ENCODE results near the gene PPP1R10. TPM values are rescaled to one million over a fixed set of nuclear protein-coding genes. Genes with fewer than 3 reads are reported as not detected.

Gene PPP1R10
- total RNA-seq, 2 experiments from 2014 or later = 92.9 to 98.7 TPM

DNA sequence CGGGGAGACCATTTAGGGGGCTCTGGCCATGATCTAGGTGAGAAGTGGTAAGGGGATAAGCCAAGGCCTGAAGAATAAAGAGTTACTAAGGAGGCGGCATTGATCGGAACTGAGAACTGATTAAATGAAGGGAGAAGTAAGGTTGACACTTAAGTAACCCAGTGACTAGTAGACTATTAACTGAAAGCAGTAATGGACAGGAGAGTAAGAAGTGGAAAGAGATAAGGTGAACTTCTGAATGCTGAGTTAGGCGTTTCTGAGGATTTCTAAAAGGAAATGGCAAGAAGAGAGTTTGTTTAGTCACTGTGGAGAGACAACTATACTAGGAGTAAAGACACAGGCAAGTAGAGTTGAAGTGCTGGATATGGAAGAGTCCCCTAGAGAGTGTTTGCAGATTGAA lies 43.9 kb downstream of the PPP1R10 start:
- CTCF ChIA-PET = interaction anchor here (1.6 kb wide), 1 partner anchor 40 kb away, joined by 5 read pairs; no protein-coding TSS in a partner anchor
- POLR2A ChIA-PET = interaction anchor here (1.4 kb wide), 1 partner anchor 42 kb away, joined by 3 read pairs; no protein-coding TSS in a partner anchor

GRCh38 chr6:30572148-30572547 lies 44.9 kb downstream of the PPP1R10 start:
- ChIA-PET POLR2A (no interaction called here), CTCF (no interaction called here)

DNA sequence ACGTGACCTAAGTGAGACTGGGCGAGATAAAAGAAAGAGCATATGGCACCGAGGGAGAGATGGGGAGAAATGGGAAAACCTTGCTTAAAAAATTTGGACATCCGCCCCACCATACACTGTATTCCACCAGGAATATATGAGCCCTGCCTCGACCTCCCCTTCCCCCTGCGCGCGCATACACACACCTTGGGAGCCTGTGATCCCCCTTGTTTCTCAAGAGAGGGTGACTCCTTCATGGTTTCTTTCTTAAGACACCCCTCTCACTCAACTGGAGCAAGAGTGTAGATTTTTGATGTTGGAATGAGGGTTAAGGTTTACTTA lies 45.3 kb downstream of the PPP1R10 start:
- ChIA-PET POLR2A (interaction anchor here (0.9 to 2.0 kb wide), 6 partner anchors 15 to 151 kb away, joined by 3 to 20 read pairs (median 5); partner anchors contain the start of genes GNL1, MRPS18B and PRR3), CTCF (interaction anchor here (0.6 to 2.4 kb wide), 7 partner anchors 14 to 827 kb away, joined by 3 to 9 read pairs (median 7); partner anchors contain the start of gene PRR3)

- ChIA-PET CTCF (interaction anchor here (0.6 to 2.4 kb wide), 9 partner anchors 13 to 828 kb away, joined by 3 to 9 read pairs (median 4); partner anchors contain the start of gene PRR3), POLR2A (interaction anchor here (0.9 to 2.0 kb wide), 8 partner anchors 12 to 151 kb away, joined by 3 to 20 read pairs (median 4); partner anchors contain the start of genes GNL1, MRPS18B and PRR3)
These were observed 45.8 kb downstream of the PPP1R10 start, which contains the start of gene ABCF1 for GRCh38 chr6:30571075-30571761. Gene ABCF1 (plus strand): TSS chr6:30571442. CDS start chr6:30571488, 46 bp downstream.

GRCh38 chr6:30570740-30571074 lies 46.3 kb downstream of the PPP1R10 start:
- ChIA-PET CTCF (interaction anchor here (0.6 to 2.4 kb wide), 9 partner anchors 13 to 257 kb away, joined by 3 to 9 read pairs (median 5); partner anchors contain the start of gene PRR3), POLR2A (interaction anchor here (0.9 to 2.0 kb wide), 8 partner anchors 12 to 152 kb away, joined by 3 to 20 read pairs (median 4); partner anchors contain the start of genes GNL1, MRPS18B and PRR3)

DNA sequence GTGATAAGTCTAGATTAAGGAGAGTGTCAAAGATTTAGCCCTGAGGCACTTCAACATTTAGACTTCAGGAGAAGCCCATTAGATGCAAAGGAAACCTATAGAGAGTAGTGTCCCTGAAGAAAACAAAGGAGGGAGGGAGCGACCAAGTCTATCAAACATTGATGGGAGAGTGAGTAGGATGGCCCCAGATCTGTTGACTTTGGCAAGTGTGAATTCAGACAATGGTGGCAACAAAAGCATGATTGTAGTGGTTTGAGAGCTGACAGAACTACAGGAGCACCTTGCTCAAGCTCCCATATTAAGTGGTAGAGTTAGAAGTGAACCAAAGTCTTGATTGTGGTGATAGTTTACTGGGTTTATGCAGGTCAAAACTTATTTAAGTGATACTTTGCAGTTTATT lies 46.8 kb downstream of the PPP1R10 start:
- ChIA-PET CTCF (interaction anchor here (1.0 to 2.4 kb wide), 7 partner anchors 12 to 89 kb away, joined by 3 to 9 read pairs (median 7); partner anchors contain the start of gene PRR3), POLR2A (interaction anchor here (0.6 to 2.0 kb wide), 8 partner anchors 11 to 74 kb away, joined by 3 to 20 read pairs (median 4); partner anchors contain the start of genes GNL1, MRPS18B and PRR3)

DNA sequence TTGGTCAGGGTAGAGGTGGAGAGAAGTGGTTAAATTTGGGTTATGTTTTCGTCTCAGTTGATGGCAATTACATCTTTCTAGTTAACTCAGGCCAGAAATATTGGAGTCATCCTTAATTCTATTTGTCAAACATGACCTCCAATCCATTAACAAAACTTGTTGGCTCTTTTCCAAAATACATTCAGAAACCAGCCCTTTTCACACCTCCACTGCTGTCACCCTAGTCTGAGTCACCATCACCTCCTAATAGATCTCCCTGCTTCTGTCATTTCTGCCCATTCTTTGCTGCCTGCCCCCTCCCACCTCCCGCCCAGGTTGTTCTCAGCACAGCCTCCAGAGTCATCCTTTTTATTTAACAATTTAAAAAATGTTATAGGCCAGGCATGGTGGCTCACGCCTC lies 48.8 kb downstream of the PPP1R10 start:
- CTCF ChIA-PET = interaction anchor here (0.7 to 1.2 kb wide), 3 partner anchors 12 to 1084 kb away, joined by 3 read pairs; partner anchors contain the start of genes BAG6, GNL1 and PRR3
- POLR2A ChIA-PET = no interaction called here

- CTCF ChIA-PET = interaction anchor here (1.2 to 2.3 kb wide), 3 partner anchors 21 to 165 kb away, joined by 3 to 6 read pairs (median 3); no protein-coding TSS in a partner anchor
- POLR2A ChIA-PET = interaction anchor here (1.3 kb wide), 1 partner anchor 8 kb away, joined by 4 read pairs; the partner anchor contains the start of gene PRR3
These were observed 51.3 kb downstream of the PPP1R10 start for GRCh38 chr6:30565772-30566171.

DNA sequence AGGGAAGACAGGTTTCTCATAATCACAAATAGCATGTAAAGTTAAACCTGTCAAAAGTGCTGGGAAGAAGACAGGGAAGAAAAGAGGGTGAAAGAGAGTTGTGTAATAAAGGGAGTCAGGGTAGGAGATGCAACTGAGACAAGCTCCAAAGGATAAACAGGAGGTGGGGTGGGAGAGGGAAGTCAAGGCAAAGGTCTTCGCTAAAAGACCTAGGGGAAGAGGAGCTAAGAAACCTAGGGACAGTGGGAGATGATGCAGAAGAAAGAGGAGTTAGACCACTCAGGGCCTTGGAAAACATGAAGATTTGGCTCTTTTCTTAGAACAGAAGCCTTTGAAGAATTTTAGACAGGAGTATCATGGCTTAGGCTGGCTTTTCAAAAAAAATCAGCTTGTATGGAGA lies 52.9 kb downstream of the PPP1R10 start:
- ChIA-PET CTCF (no interaction called here), POLR2A (no interaction called here)

GRCh38 chr6:30562470-30563425 lies 54.3 kb downstream of the PPP1R10 start:
- ChIA-PET CTCF (interaction anchor here (2.1 kb wide), 1 partner anchor 21 kb away, joined by 6 read pairs; no protein-coding TSS in a partner anchor), POLR2A (no interaction called here)

DNA sequence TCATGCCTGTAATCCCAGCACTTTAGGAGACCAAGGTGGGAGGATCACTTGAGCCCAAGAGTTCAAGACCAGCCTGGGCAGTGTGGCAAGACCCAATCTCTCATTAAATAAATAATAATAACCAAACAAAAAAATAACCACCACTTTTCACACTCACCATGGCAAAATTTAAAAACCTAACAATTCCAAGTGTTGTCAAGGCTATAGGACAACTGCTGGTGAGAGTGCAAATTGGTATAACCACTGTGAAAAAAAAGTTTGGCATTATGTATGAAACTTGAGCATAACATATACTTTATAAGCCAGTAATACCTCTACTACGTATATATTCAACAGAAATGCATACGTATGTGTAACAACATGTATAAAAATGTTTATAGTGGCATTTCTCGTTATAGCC lies 56.1 kb downstream of the PPP1R10 start:
- ChIA-PET POLR2A (no interaction called here), CTCF (no interaction called here)

GRCh38 chr6:30557683-30557981 lies 59.4 kb downstream of the PPP1R10 start:
- CTCF ChIA-PET = interaction anchor here (0.6 to 6.3 kb wide), 7 partner anchors 13 to 124 kb away, joined by 3 to 43 read pairs (median 5); partner anchors contain the start of gene ABCF1
- POLR2A ChIA-PET = interaction anchor here (0.6 to 3.2 kb wide), 8 partner anchors 8 to 67 kb away, joined by 3 to 20 read pairs (median 5); partner anchors contain the start of gene ABCF1

GRCh38 chr6:30556906-30557682 lies 59.9 kb downstream of the PPP1R10 start, which contains the start of gene PRR3:
Gene PRR3 (plus strand): TSS chr6:30557295. CDS start chr6:30557345, 50 bp downstream.
- ChIA-PET CTCF (interaction anchor here (0.6 to 6.3 kb wide), 9 partner anchors 12 to 125 kb away, joined by 3 to 43 read pairs (median 4); partner anchors contain the start of gene ABCF1), POLR2A (interaction anchor here (0.6 to 3.2 kb wide), 9 partner anchors 9 to 179 kb away, joined by 3 to 20 read pairs (median 5); partner anchors contain the start of gene ABCF1)

- ChIA-PET POLR2A (interaction anchor here (0.6 to 3.2 kb wide), 7 partner anchors 11 to 179 kb away, joined by 3 to 20 read pairs (median 5); partner anchors contain the start of gene ABCF1), CTCF (interaction anchor here (0.9 to 6.3 kb wide), 6 partner anchors 12 to 92 kb away, joined by 3 to 43 read pairs (median 4); no protein-coding TSS in a partner anchor)
These were observed 60.8 kb downstream of the PPP1R10 start, which contains the start of gene GNL1 for GRCh38 chr6:30556066-30556905. Gene GNL1 (minus strand): TSS chr6:30556489. CDS start chr6:30556203, 286 bp downstream.

GRCh38 chr6:30555816-30556065 lies 61.3 kb downstream of the PPP1R10 start:
- CTCF ChIA-PET = interaction anchor here (1.6 to 6.3 kb wide), 4 partner anchors 11 to 62 kb away, joined by 3 to 43 read pairs (median 11); no protein-coding TSS in a partner anchor
- POLR2A ChIA-PET = interaction anchor here (0.6 to 3.2 kb wide), 5 partner anchors 11 to 621 kb away, joined by 3 to 20 read pairs (median 3); partner anchors contain the start of gene ABCF1

DNA sequence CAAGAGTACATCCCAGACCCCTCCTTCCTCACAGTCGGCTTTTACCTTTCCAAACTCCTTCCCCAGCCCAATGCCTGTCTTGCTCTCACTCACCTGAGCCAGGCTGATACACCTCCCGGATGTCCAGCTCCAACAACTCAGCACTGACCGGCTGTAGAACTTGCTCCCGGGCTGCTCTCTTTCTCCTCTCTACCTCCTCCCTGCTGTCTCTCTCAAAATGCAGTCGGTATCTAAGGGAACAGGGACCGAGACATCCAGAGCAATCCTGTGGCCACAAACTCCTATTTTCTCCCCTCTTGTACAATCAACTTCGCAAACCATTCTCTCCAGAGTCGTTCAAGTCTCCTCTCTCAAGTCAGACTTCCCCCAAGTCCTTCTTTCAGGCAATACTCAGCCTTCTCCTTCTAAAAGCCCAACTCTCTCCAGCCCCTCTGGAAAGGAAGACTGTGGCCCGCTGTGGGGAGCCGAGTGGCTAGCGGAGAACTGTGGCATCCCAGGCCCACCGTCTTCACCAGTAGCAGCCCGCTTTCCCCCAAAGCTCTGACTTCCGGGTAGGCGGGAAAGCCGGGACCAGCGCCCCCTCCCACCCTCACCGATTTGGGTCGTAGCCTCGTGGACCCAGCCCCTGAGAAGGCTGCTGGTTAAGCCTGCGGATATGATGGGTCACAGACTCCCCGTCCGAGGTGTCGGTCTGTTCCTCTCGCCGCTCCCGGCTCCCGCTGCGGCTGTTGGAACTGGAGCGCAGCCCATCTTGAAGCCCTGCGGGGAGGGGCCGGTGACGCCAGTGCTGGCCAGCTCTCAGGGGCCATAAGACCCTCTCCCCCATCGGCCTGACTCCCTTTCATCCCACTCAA lies 61.9 kb downstream of the PPP1R10 start:
- ChIA-PET POLR2A (interaction anchor here (0.6 to 3.2 kb wide), 5 partner anchors 10 to 621 kb away, joined by 3 to 20 read pairs (median 3); partner anchors contain the start of gene ABCF1), CTCF (interaction anchor here (1.0 to 6.3 kb wide), 6 partner anchors 11 to 161 kb away, joined by 3 to 43 read pairs (median 4); no protein-coding TSS in a partner anchor)

All from activated CD8-positive, alpha-beta memory T cell treated with anti-CD3 and anti-CD28 coated beads for 36 hours (primary cell).